HepG2 (cell line): ENCODE results near the gene DDX49.

ENCODE experiments used
- GATAD1 ChIP-seq: IDR thresholded peaks from 2 replicates; pipeline ENCODE4 v1.6.1; 2016; ENCODE audit warnings: missing genetic modification reagents, missing compliant biosample characterization
- NBN ChIP-seq: fragments of 450-650 bp; conservative IDR thresholded peaks from 2 replicates; pipeline ENCODE4 v1.6.1; 2017
- NFE2L2 ChIP-seq: fragments of 150-350 bp; IDR thresholded peaks from 2 replicates; pipeline ENCODE4 v1.6.1; 2014; ENCODE audit warnings: low read length
- PHB2 ChIP-seq: fragments of 450-650 bp; IDR thresholded peaks from 2 replicates; pipeline ENCODE4 v1.6.1; 2018; ENCODE audit not compliant: partially characterized antibody
- SMAD9 ChIP-seq: sonication (generic); formaldehyde crosslinking; IDR thresholded peaks from 2 replicates; pipeline ENCODE4 v1.5.1; 2020; ENCODE audit warnings: mild to moderate bottlenecking, missing genetic modification reagents
- ZNF513 ChIP-seq: sonication (generic); formaldehyde crosslinking; conservative IDR thresholded peaks from 2 replicates; pipeline ENCODE4 v1.5.0; 2020; ENCODE audit warnings: missing genetic modification reagents
- ZNF703 ChIP-seq: sonication (generic); formaldehyde crosslinking; IDR thresholded peaks from 2 replicates; pipeline ENCODE4 v1.5.1; 2020; ENCODE audit warnings: missing genetic modification reagents, mild to moderate bottlenecking, moderate library complexity, borderline replicate concordance
- TF ChIP-seq, protein P1 (sequence below), 2 experiments: IDR thresholded peaks; 2 replicates each; pipeline ENCODE4 v1.6.1; 2011 to 2012; ENCODE audit warnings: low read length in 2 of 2, borderline replicate concordance in 1 of 2, low read depth in 1 of 2, mild to moderate bottlenecking in 1 of 2, moderate library complexity in 1 of 2
- TF ChIP-seq, protein P2 (sequence below): sonication (generic); formaldehyde crosslinking; IDR thresholded peaks from 2 replicates; pipeline ENCODE4 v1.5.0; 2020; ENCODE audit warnings: mild to moderate bottlenecking, missing genetic modification reagents, moderate library complexity
- TF ChIP-seq, protein P3 (sequence below): fragments of 450-650 bp; IDR thresholded peaks from 2 replicates; pipeline ENCODE4 v1.6.1; 2017; ENCODE audit warnings: mild to moderate bottlenecking

DNA sequence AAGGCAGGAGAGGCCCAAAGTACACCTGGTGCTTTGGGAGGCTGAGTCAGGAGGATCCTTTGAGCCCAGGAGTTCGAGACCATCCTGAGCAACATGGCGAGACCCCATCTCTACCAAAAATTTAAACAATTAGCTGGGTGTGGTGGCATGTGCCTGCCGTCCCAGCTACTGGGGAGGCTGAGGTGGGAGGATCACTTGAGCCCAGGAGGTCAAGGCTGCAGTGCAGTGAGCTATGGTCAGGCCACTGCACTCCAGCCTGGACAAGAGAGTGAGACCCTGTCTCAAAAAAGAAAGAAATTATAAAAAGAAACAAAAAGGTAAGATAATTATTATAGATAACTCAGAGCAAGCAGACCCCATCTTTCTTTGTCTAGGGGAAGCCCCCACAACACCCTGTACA, 19.6 kb downstream of the DDX49 start:
- TF ChIP-seq GATAD1 (CRISPR knock-in tag) (no peak), ZNF703 (CRISPR knock-in tag) (no peak), PHB2 (no peak), SMAD9 (no peak), NFE2L2 (no peak), ZNF513 (CRISPR knock-in tag) (no peak), NBN (no peak)
- TF ChIP-seq, protein P1, sequence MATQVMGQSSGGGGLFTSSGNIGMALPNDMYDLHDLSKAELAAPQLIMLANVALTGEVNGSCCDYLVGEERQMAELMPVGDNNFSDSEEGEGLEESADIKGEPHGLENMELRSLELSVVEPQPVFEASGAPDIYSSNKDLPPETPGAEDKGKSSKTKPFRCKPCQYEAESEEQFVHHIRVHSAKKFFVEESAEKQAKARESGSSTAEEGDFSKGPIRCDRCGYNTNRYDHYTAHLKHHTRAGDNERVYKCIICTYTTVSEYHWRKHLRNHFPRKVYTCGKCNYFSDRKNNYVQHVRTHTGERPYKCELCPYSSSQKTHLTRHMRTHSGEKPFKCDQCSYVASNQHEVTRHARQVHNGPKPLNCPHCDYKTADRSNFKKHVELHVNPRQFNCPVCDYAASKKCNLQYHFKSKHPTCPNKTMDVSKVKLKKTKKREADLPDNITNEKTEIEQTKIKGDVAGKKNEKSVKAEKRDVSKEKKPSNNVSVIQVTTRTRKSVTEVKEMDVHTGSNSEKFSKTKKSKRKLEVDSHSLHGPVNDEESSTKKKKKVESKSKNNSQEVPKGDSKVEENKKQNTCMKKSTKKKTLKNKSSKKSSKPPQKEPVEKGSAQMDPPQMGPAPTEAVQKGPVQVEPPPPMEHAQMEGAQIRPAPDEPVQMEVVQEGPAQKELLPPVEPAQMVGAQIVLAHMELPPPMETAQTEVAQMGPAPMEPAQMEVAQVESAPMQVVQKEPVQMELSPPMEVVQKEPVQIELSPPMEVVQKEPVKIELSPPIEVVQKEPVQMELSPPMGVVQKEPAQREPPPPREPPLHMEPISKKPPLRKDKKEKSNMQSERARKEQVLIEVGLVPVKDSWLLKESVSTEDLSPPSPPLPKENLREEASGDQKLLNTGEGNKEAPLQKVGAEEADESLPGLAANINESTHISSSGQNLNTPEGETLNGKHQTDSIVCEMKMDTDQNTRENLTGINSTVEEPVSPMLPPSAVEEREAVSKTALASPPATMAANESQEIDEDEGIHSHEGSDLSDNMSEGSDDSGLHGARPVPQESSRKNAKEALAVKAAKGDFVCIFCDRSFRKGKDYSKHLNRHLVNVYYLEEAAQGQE (IDR thresholded peaks at IDR 0.05; ENCODE audit: borderline replicate concordance in 1 of 2, low read depth in 1 of 2, low read length in 2 of 2) = no peak
- TF ChIP-seq, protein P2, sequence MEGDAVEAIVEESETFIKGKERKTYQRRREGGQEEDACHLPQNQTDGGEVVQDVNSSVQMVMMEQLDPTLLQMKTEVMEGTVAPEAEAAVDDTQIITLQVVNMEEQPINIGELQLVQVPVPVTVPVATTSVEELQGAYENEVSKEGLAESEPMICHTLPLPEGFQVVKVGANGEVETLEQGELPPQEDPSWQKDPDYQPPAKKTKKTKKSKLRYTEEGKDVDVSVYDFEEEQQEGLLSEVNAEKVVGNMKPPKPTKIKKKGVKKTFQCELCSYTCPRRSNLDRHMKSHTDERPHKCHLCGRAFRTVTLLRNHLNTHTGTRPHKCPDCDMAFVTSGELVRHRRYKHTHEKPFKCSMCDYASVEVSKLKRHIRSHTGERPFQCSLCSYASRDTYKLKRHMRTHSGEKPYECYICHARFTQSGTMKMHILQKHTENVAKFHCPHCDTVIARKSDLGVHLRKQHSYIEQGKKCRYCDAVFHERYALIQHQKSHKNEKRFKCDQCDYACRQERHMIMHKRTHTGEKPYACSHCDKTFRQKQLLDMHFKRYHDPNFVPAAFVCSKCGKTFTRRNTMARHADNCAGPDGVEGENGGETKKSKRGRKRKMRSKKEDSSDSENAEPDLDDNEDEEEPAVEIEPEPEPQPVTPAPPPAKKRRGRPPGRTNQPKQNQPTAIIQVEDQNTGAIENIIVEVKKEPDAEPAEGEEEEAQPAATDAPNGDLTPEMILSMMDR (CRISPR knock-in tag) = no peak
- TF ChIP-seq, protein P3, sequence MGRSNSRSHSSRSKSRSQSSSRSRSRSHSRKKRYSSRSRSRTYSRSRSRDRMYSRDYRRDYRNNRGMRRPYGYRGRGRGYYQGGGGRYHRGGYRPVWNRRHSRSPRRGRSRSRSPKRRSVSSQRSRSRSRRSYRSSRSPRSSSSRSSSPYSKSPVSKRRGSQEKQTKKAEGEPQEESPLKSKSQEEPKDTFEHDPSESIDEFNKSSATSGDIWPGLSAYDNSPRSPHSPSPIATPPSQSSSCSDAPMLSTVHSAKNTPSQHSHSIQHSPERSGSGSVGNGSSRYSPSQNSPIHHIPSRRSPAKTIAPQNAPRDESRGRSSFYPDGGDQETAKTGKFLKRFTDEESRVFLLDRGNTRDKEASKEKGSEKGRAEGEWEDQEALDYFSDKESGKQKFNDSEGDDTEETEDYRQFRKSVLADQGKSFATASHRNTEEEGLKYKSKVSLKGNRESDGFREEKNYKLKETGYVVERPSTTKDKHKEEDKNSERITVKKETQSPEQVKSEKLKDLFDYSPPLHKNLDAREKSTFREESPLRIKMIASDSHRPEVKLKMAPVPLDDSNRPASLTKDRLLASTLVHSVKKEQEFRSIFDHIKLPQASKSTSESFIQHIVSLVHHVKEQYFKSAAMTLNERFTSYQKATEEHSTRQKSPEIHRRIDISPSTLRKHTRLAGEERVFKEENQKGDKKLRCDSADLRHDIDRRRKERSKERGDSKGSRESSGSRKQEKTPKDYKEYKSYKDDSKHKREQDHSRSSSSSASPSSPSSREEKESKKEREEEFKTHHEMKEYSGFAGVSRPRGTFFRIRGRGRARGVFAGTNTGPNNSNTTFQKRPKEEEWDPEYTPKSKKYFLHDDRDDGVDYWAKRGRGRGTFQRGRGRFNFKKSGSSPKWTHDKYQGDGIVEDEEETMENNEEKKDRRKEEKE = no peak
